Heart right ventricle (tissue), 16 donors: ENCODE measurements around the gene RGMA. TPM values are rescaled to one million over a fixed set of nuclear protein-coding genes. Genes with fewer than 3 reads are reported as not detected.
A peak's percentile ranks its signal among the peaks of the same experiment; 100 is the strongest.

ENCODE experiments used
- ATAC-seq, 8 donors: fragments of 200-7000 bp; cut with Tn5 transposase; one replicate each; pipeline ENCODE4 v1.9.1; 2020; ENCODE audit warnings: mild to moderate bottlenecking in 8 of 8, moderate library complexity in 8 of 8, moderate number of reproducible peaks in 1 of 8
- DNase-seq, 2 donors: peaks; one replicate each; pipeline ENCODE4 v3.0.0-alpha.2; 2020
- H3K27ac ChIP-seq, 10 donors: fragments of 200-600 bp; sonication (generic) in 2 of 10; one replicate each; pipeline versions ENCODE4 v1.5.0 to v1.8.0; 2020 to 2022; ENCODE audit warnings: mild to moderate bottlenecking in 3 of 10
- H3K27me3 ChIP-seq, 7 donors: fragments of 200-600 bp; one replicate each; pipeline ENCODE4 v1.8.0; 2021 to 2022; ENCODE audit warnings: mild to moderate bottlenecking in 2 of 7
- H3K36me3 ChIP-seq, 9 donors: fragments of 200-600 bp; sonication (generic) in 1 of 9; one replicate each; pipeline versions ENCODE4 v1.5.0 to v1.8.0; 2020 to 2022; ENCODE audit warnings: mild to moderate bottlenecking in 2 of 9
- H3K4me1 ChIP-seq, 9 donors: fragments of 200-600 bp; sonication (generic) in 1 of 9; one replicate each; pipeline versions ENCODE4 v1.5.0 to v1.8.0; 2020 to 2022; ENCODE audit warnings: mild to moderate bottlenecking in 4 of 9
- H3K4me3 ChIP-seq, 10 donors: fragments of 200-600 bp; sonication (generic) in 2 of 10; one replicate each; pipeline versions ENCODE4 v1.5.0 to v1.8.0; 2020 to 2022; ENCODE audit warnings: mild to moderate bottlenecking in 7 of 10, moderate library complexity in 2 of 10
- H3K9me3 ChIP-seq, 11 donors: fragments of 200-600 bp in 10 of 11; sonication (generic) in 2 of 11; one replicate each; pipeline versions ENCODE4 v1.5.0 to v1.8.0; 2013 to 2022; ENCODE audit warnings: mild to moderate bottlenecking in 2 of 11, control low read depth in 1 of 11, moderate library complexity in 1 of 11
- WGBS, 2 donors: extraction: QIAGEN DNeasy Blood & Tissue Kit; methylation state at CpG; one replicate each; pipeline ENCODE4 v1.1.7; 2013; ENCODE audit warnings: inconsistent platforms in 1 of 2; 5-methylcytosine and 5-hydroxymethylcytosine counted together
- intact Hi-C, 10 donors: fragments of 100-400 bp; cut with DNase I; formaldehyde crosslinking; loops; one replicate each; pipeline versions ENCODE4 v1.11.1 to v1.14.2; 2022
- polyA plus RNA-seq, 2 donors: library from polyadenylated mRNA; stranded (reverse); fragments of 200-250 nt; gene quantifications; one replicate each; pipeline ENCODE4 v1.2.3, GENCODE V29; 2013
- total RNA-seq, 10 donors: library from RNA; stranded (reverse); fragmentation: NEBNext Ultra II Directional in 3 of 10; extraction: Animal tissue kit (Norgen Biotek cat#: 25700) in 3 of 10; gene quantifications; one replicate each; pipeline versions ENCODE4 v1.2.1 to v1.2.4, GENCODE V29; 2021 to 2023
- TF ChIP-seq, protein P1 (sequence below), 9 donors: fragments of 200-600 bp; sonication (generic) in 2 of 9; IDR thresholded peaks; one replicate each; pipeline versions ENCODE4 v1.5.0 to v1.8.0; 2021 to 2022; ENCODE audit warnings: antibody characterized with exemption in 9 of 9, mild to moderate bottlenecking in 5 of 9, moderate library complexity in 1 of 9
- donor health status: Arrhythmogenic right ventricular cardiomyopathy.
- donor health status: ischemic (EF 13 %, LVEDD 7.1; RV severe dilation, severe dysfunction).
- donor health status: healthy with polysubstance abuse.
- donor health status: DM: no; HTN: yes; CAD: no.
- donor health status: DM: no; HTN: no; CAD: no.
- donor health status: ischemic (EF 25% LVEDD 6.9; RV normal size, moderate dysfunction).
- donor health status: ischemic (EF 25% LVEDD 5.7; RV mildly dilated, moderate dysfunction).
- donor health status: healthy.
- donor health status: DM: yes; HTN: yes; CAD: no.
- donor health status: Ischemic cardiomyopathy.
- donor health status: ischemic (EF 35%, LVEDD 5.7; RV mildly dilated, moderate dysfunction).
- donor health status: nonischemic (EF 11% LVEDD 7.7; RV severe dilation, severe dysfunction).
- donor health status: DM: yes; HTN: yes; CAD: no.
- donor health status: PGD.
- donor health status: ischemic (EF 29% LVEDD 5.4; RV normal size, mild dysfunction).
- donor health status: nonischemic (EF 23%, LVEDD 6.1; RV moderate dilation, normal function).

RGMA gene
- total and polyA plus RNA-seq, 12 donors = 4.9 to 33.8 (median 10.7) TPM

DNA sequence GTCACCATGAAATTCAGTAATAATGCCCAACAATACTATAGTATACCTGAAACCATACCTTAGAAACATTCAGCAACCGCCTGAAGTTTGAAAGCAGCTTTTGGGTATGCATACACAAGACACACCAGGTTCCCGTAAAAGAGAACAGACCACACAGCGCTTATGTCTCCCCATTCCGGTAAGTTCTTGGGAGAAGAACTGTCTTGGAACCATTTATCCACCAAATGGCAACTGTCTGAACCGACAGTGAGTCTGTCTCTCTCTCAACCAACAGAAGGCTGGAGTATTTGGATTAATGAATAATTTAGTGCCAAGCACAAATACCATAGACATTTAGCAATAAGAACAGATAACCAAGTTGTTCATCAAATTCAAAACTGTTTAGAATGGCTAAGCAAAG, 7.6 kb downstream of the RGMA start:
- WGBS, 2 donors = 90 to 93% methylated on average over 5 of the region's 5 CpGs
- TF ChIP-seq, protein P1, sequence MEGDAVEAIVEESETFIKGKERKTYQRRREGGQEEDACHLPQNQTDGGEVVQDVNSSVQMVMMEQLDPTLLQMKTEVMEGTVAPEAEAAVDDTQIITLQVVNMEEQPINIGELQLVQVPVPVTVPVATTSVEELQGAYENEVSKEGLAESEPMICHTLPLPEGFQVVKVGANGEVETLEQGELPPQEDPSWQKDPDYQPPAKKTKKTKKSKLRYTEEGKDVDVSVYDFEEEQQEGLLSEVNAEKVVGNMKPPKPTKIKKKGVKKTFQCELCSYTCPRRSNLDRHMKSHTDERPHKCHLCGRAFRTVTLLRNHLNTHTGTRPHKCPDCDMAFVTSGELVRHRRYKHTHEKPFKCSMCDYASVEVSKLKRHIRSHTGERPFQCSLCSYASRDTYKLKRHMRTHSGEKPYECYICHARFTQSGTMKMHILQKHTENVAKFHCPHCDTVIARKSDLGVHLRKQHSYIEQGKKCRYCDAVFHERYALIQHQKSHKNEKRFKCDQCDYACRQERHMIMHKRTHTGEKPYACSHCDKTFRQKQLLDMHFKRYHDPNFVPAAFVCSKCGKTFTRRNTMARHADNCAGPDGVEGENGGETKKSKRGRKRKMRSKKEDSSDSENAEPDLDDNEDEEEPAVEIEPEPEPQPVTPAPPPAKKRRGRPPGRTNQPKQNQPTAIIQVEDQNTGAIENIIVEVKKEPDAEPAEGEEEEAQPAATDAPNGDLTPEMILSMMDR (IDR thresholded peaks at IDR 0.05) = no peak
- H3K9me3 ChIP-seq = no peaks in the 10 kb centered on the region
- no peak overlapping the region for H3K4me3 ChIP-seq
- H3K27me3 ChIP-seq = peaks cover 0 to 22% (median 12%) of the 10 kb centered on the region in 7 donors
- H3K27ac ChIP-seq = no peak overlapping the region
- no peaks in the 10 kb centered on the region for H3K4me1 ChIP-seq
- ATAC-seq (no peak), DNase-seq (no peak)
- no peaks in the 10 kb centered on the region for H3K36me3 ChIP-seq
- intact Hi-C loops = loop anchor here in 8 of 10 donors (10.0 kb wide), 6 partner anchors 63 to 913 kb away; no protein-coding TSS in a partner anchor

GRCh38 chr15:93080451-93080850, 8.6 kb downstream of the RGMA start:
- intact Hi-C loops = loop anchor here in 8 of 10 donors (10.0 kb wide), 6 partner anchors 64 to 914 kb away; no protein-coding TSS in a partner anchor
- no peaks in the 10 kb centered on the region for H3K4me1 ChIP-seq

DNA sequence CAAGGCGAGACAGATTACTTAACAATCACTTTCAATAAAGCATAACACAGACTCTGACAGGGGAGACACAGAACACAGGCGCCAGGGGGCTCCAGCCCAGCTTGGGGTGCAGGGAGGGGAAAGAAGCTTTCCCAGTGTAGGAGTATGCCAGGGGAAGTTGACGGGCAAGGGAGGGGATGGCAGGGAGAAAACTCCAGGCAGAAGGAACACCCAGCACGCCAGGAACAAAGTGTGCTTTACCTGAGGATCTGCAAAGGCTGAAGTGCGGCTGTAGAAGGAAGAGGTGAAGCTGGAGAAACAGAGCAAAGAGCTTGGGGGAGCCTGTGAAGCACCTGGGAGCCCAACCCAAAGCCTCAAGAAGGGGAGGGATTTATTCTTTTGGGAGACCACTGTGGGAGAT, 12.1 kb downstream of the RGMA start:
- DNase-seq (no peak), ATAC-seq (no peak)
- 86 to 95% methylated on average over 5 of the region's 5 CpGs for WGBS, 2 donors
- Histone ChIP-seq H3K4me1 (peaks cover 0 to 24% (median 13%) of the 10 kb centered on the region in 9 donors), H3K4me3 (no peak overlapping the region), H3K27ac (no peak overlapping the region), H3K27me3 (peaks cover 0 to 40% (median under 1%) of the 10 kb centered on the region in 7 donors), H3K9me3 (no peaks in the 10 kb centered on the region), H3K36me3 (no peaks in the 10 kb centered on the region)
- intact Hi-C loops = loop anchor here in 1 of 10 donors (10.0 kb wide), 1 partner anchor 908 kb away; no protein-coding TSS in a partner anchor
- TF ChIP-seq, protein P1 (IDR thresholded peaks at IDR 0.05) = no peak

More at GRCh38 chr15:93080451-93080850, 8.6 kb downstream of the RGMA start:
- 68 to 69% methylated on average over 6 of the region's 6 CpGs for WGBS, 2 donors
- DNase-seq (no peak), ATAC-seq (peak in 1 of 8 donors; percentile 24)
- H3K36me3 ChIP-seq = no peaks in the 10 kb centered on the region
- no peaks in the 10 kb centered on the region for H3K9me3 ChIP-seq
- peaks cover 0 to 18% (median 7%) of the 10 kb centered on the region in 7 donors for H3K27me3 ChIP-seq
- TF ChIP-seq, protein P1 (IDR thresholded peaks at IDR 0.05) = no peak
- no peak overlapping the region for H3K27ac ChIP-seq
- H3K4me3 ChIP-seq = no peak overlapping the region

DNA sequence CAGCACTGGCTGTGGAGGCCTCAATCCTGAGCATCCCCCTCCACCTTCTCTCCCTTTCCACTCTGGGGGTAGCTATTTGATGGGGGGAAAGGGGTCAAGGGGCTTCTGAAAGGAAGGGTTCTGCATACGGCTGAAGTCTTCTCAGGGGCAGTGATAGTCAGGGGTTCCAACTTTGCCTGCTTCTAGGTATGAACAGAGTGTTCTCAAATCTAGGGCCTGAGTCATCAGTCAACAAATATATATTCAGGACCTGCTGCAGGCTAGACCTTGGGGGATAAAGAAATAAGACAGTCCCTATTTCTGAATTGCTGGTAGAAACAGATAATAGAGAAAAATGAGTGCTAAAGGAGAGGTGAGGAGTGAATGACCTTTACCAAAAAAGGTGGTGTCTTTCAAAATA, 12.8 kb downstream of the RGMA start:
- Histone ChIP-seq H3K9me3 (no peaks in the 10 kb centered on the region), H3K36me3 (no peaks in the 10 kb centered on the region), H3K27ac (no peak overlapping the region), H3K4me1 (peaks cover 0 to 30% (median 16%) of the 10 kb centered on the region in 9 donors), H3K4me3 (no peak overlapping the region), H3K27me3 (peaks cover 0 to 47% (median 7%) of the 10 kb centered on the region in 7 donors)
- WGBS, 2 donors = 89 to 93% methylated on average over 1 of the region's 1 CpG
- DNase-seq (no peak), ATAC-seq (no peak)
- TF ChIP-seq, protein P1 (IDR thresholded peaks at IDR 0.05) = no peak
- intact Hi-C loops = loop anchor here in 1 of 10 donors (10.0 kb wide), 1 partner anchor 909 kb away; no protein-coding TSS in a partner anchor
